Stomach (tissue), 9 donors: ENCODE results near the gene MFNG. TPM values are rescaled to one million over a fixed set of nuclear protein-coding genes. Genes with fewer than 3 reads are reported as not detected.

Source experiments
- DNase-seq, 2 donors: peaks; one replicate each; pipeline versions ENCODE4 v3.0.0 to v3.0.0-alpha.2; 2013 to 2019
- H3K27ac ChIP-seq, 5 donors: fragments of 200-600 bp in 4 of 5; sonication (generic) in 4 of 5; one replicate each; pipeline ENCODE4 v1.5.1; 2013 to 2019; ENCODE audit warnings: mild to moderate bottlenecking in 1 of 5, moderate library complexity in 1 of 5
- H3K27me3 ChIP-seq, 3 donors: fragments of 200-600 bp; sonication (generic); one replicate each; pipeline ENCODE4 v1.5.1; 2017 to 2019; ENCODE audit warnings: mixed run types in 1 of 3
- H3K36me3 ChIP-seq, 4 donors: fragments of 200-600 bp; sonication (generic); 1 replicate in 3 of 4; 2 replicates in 1 of 4; pipeline ENCODE4 v1.5.1; 2016 to 2019
- H3K4me1 ChIP-seq, 4 donors: fragments of 200-600 bp; sonication (generic); one replicate each; pipeline ENCODE4 v1.5.1; 2016 to 2019
- H3K4me3 ChIP-seq, 4 donors: fragments of 200-600 bp; sonication (generic) in 3 of 4; one replicate each; pipeline ENCODE4 v1.5.1; 2016 to 2019; ENCODE audit warnings: mild to moderate bottlenecking in 1 of 4
- H3K9me3 ChIP-seq, 4 donors: fragments of 200-600 bp; sonication (generic); one replicate each; pipeline ENCODE4 v1.5.1; 2016 to 2019
- EP300 ChIP-seq: sonication (generic); formaldehyde crosslinking; IDR thresholded peaks from one replicate; pipeline ENCODE4 v1.6.1; 2017; ENCODE audit warnings: antibody characterized with exemption
- POLR2A ChIP-seq, 4 donors: fragments of 450-650 bp; IDR thresholded peaks; one replicate each; pipeline ENCODE4 v1.6.1; 2016; ENCODE audit warnings: antibody characterized with exemption in 4 of 4, control low read depth in 2 of 4, mild to moderate bottlenecking in 1 of 4, moderate library complexity in 1 of 4
- POLR2AphosphoS5 ChIP-seq, 3 donors: sonication (generic); formaldehyde crosslinking; IDR thresholded peaks; one replicate each; pipeline ENCODE4 v1.6.1; 2016; ENCODE audit warnings: antibody characterized with exemption in 3 of 3
- WGBS, 5 donors: extraction: QIAGEN DNeasy Blood & Tissue Kit in 3 of 5; methylation state at CpG; one replicate each; pipeline versions ENCODE4 v1.1.5 to v1.1.7; 2013 to 2018; 5-methylcytosine and 5-hydroxymethylcytosine counted together
- intact Hi-C: fragments of 100-400 bp; cut with DNase I; formaldehyde crosslinking; loops from one replicate; pipeline ENCODE4 v1.15.1; 2023; ENCODE audit warnings: low total_unique reads
- polyA plus RNA-seq, 3 donors: library from polyadenylated mRNA; stranded (reverse); fragments of 200-250 nt; gene quantifications; one replicate each; pipeline ENCODE4 v1.2.3, GENCODE V29; 2013
- total RNA-seq, 5 donors: library from RNA; depleted of rRNA; stranded (reverse); fragments of >200 nt; gene quantifications; one replicate each; pipeline versions ENCODE4 v1.1.0 to v1.2.3, GENCODE V29; 2014 to 2016
- TF ChIP-seq, protein P1 (sequence below), 7 experiments: fragments of 450-650 bp in 4 of 7; fragments of 200-600 bp in 3 of 7; sonication (generic) in 3 of 7; IDR thresholded peaks; one replicate each; pipeline ENCODE4 v1.5.1; 2016 to 2019; ENCODE audit warnings: antibody characterized with exemption in 7 of 7, control low read depth in 2 of 7, mild to moderate bottlenecking in 1 of 7
- donor health status: healthy with polysubstance abuse.
- donor health status: Bipolar disorder and iron deficiency.
- donor health status: healthy.

MFNG gene
- total and polyA plus RNA-seq, 8 donors: 1.7 to 86.4 (median 8.5) TPM

DNA sequence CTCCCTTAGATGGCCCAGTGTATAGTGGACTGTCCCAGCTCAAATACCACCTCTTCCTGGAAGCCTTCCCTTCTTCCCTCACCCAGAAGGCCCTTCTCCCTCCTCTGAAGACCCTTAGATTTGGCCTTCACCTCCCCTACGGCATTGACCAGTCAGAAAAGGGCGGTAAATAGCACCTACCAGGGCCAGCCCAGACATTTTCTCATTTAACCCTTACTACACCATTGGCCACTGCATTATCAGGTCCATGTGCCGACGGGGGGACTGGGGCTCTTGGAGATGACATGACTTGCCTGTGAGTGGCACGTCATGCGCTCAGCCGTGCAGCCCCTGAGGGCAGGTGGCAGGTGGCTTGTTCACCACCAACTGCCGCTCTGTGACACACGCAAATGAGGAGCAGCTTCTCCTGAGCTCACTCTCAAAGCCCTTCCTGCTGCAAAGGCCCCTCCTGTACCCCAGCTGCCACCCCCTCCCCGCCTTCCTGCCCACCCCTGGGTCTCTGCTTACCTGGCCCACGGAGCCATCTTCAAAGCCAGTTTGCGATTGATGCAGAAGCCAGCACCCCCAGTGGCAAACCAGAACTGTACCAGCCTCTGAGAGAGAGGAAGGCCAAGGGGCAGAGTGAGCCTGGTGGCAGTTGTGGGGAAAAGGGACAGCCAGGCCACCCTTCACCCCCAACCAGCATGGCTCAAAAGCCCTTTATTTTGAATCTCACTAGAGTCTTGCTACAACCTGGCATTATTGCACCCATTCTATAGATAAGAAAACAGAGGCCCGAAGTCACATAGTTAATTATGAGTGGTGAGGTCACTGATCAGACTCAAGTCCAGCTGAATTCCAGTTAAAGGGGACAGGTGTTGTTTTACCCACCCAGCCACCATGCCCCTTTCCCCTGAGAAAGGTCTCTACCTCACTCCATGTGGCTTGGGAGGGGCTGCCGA is 9.5 kb downstream of the MFNG start:
- Histone ChIP-seq H3K36me3 (peaks cover 4 to 64% (median 18%) of the 10 kb centered on the region in 4 donors), H3K27me3 (peaks cover 0 to 64% (median 4%) of the 10 kb centered on the region in 3 donors), H3K27ac (no peak overlapping the region), H3K4me3 (no peak overlapping the region), H3K4me1 (no peaks in the 10 kb centered on the region), H3K9me3 (no peaks in the 10 kb centered on the region)
- TF ChIP-seq, protein P1, sequence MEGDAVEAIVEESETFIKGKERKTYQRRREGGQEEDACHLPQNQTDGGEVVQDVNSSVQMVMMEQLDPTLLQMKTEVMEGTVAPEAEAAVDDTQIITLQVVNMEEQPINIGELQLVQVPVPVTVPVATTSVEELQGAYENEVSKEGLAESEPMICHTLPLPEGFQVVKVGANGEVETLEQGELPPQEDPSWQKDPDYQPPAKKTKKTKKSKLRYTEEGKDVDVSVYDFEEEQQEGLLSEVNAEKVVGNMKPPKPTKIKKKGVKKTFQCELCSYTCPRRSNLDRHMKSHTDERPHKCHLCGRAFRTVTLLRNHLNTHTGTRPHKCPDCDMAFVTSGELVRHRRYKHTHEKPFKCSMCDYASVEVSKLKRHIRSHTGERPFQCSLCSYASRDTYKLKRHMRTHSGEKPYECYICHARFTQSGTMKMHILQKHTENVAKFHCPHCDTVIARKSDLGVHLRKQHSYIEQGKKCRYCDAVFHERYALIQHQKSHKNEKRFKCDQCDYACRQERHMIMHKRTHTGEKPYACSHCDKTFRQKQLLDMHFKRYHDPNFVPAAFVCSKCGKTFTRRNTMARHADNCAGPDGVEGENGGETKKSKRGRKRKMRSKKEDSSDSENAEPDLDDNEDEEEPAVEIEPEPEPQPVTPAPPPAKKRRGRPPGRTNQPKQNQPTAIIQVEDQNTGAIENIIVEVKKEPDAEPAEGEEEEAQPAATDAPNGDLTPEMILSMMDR (IDR thresholded peaks at IDR 0.05): no peak
- TF ChIP-seq POLR2AphosphoS5 (IDR thresholded peaks at IDR 0.05) (no peak), POLR2A (IDR thresholded peaks at IDR 0.05) (no peak)
- DNase-seq: no peak
- 68 to 83% (median 77%) methylated on average over 9 to 14 of the region's 14 CpGs for WGBS, 5 donors
- intact Hi-C loops: no loop called here

DNA sequence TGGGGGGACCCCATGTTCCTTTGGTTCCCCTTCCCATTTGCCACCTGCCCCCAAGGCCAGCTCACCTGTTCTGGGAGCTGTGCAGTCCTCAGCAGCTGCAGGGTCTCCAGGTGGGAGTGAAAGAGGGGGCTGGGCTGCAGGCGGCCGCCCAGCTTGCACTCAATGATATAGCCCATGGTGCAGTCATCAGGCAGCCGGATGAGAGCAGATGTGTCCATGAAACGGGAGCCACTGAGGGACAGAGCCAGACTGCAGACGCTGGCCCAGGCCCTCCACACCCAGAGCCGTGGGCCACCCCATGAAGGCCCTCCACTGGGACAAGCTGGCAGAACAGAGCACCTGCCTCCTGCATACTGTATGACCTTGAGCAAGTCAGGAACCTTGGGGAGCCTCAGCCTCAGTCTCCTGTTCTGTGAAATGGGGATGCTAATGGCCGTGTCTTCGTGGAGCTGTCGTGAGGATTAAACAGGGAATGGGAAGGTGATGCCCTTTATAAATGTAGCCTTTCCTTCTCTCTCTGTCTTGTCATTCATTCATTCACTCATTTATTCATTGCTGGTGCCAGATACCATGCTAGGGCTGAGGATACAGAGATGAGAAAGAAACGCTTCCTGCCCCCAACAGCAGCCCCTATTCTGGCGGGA is 11.6 kb downstream of the MFNG start:
- Histone ChIP-seq H3K9me3 (no peaks in the 10 kb centered on the region), H3K36me3 (peaks cover 4 to 57% (median 17%) of the 10 kb centered on the region in 4 donors), H3K27me3 (peaks cover 0 to 58% (median 4%) of the 10 kb centered on the region in 3 donors), H3K4me1 (no peaks in the 10 kb centered on the region), H3K4me3 (no peak overlapping the region), H3K27ac (no peak overlapping the region)
- TF ChIP-seq EP300: no peak
- no peak for TF ChIP-seq POLR2AphosphoS5 (IDR thresholded peaks at IDR 0.05)
- no peak for TF ChIP-seq POLR2A (IDR thresholded peaks at IDR 0.05)
- TF ChIP-seq, protein P1 (IDR thresholded peaks at IDR 0.05): no peak
- WGBS, 5 donors: 81 to 90% (median 85%) methylated on average over 8 to 11 of the region's 11 CpGs
- DNase-seq: no peak
- intact Hi-C loops: no loop called here

DNA sequence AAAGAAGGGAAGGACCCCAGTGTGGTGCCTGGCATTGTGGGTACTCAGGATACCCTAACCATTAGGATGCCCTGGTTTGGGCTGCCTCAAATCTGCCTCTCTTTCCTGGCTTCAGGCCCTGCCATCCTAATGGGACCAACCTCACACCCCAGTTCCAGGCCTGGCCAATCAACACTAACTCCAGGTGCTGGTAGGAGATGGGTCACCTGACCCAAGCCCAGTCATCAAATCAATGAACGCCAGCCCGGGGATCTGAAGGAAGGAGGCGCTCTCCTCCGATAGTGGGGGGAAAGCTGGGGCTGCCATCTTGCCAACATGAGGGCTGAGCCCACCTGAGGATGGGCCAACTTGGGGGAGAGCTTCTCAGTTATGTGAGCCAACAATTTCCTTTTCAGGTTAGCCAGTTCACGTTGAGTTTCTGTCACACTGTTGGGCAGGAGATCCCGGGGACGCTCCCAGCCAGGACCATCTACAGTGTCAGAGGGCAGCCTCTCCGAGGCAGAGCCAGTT is 12.7 kb downstream of the MFNG start:
- 72 to 79% (median 75%) methylated on average over 8 of the region's 8 CpGs for WGBS, 5 donors
- H3K27me3 ChIP-seq: peaks cover 0 to 50% (median 4%) of the 10 kb centered on the region in 3 donors

More for the DNA sequence above, 12.7 kb downstream of the MFNG start:
- Histone ChIP-seq H3K4me1 (no peaks in the 10 kb centered on the region), H3K4me3 (no peak overlapping the region), H3K36me3 (peaks cover 0 to 53% (median 12%) of the 10 kb centered on the region in 4 donors), H3K27ac (no peak overlapping the region), H3K9me3 (no peaks in the 10 kb centered on the region)
- no peak for DNase-seq
- no peak for TF ChIP-seq POLR2AphosphoS5 (IDR thresholded peaks at IDR 0.05)
- no peak for TF ChIP-seq POLR2A (IDR thresholded peaks at IDR 0.05)
- TF ChIP-seq, protein P1 (IDR thresholded peaks at IDR 0.05): no peak
- TF ChIP-seq EP300: no peak
- intact Hi-C loops: no loop called here
